ENCODE measurements around the gene PPP1R9B.

Gene PPP1R9B

DNA sequence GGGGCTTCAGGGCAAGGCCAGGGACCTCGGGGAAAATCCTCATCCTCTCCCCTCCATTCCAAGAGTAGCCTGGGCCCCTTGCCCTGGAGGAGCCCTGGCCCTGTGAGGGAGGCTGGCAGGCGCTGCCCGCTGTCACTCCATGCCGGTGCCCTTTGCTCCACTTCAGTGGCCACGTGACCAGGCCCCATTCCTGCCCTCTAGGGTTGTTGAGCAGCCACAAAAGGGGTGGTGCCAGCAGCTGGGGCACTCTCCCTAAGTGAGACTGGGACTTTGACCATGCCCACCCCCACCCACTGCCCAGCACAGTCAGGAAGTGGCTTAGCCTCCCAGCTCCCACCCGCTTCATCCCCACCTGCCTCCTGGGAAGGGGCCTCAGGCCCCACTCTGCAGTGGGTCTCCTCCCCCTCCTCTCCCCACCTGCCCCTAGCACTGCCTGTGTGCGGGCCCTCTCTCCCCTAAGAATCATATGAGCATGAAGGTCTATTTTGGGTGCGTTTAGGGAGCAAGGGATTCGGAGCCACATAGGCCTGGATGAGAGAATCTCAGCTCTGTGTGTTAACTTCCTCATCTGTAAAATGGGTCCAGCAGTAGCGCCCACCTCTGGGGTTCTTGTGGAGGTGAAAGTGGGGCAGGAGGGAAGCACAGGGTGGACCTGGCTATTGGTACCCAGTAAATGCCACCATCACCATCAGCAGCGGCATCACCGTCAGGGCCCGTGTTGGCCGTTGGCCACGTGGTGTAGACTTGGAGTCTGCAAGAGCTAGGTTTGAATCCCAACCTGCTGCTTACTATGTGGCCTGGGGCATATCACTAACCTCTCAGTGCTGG lies 48.1 kb downstream of the PPP1R9B start:
- TF ChIP-seq, protein P1, sequence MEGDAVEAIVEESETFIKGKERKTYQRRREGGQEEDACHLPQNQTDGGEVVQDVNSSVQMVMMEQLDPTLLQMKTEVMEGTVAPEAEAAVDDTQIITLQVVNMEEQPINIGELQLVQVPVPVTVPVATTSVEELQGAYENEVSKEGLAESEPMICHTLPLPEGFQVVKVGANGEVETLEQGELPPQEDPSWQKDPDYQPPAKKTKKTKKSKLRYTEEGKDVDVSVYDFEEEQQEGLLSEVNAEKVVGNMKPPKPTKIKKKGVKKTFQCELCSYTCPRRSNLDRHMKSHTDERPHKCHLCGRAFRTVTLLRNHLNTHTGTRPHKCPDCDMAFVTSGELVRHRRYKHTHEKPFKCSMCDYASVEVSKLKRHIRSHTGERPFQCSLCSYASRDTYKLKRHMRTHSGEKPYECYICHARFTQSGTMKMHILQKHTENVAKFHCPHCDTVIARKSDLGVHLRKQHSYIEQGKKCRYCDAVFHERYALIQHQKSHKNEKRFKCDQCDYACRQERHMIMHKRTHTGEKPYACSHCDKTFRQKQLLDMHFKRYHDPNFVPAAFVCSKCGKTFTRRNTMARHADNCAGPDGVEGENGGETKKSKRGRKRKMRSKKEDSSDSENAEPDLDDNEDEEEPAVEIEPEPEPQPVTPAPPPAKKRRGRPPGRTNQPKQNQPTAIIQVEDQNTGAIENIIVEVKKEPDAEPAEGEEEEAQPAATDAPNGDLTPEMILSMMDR (IDR thresholded peaks at IDR 0.05), result no peak
- peak overlapping the region; percentile 33 for H3K4me3 ChIP-seq
- DNase-seq (ENCODE audit: low spot score), result peak; percentile 90
- peak overlapping the region; percentile 74 to 89 for H3K27ac ChIP-seq

GRCh38 chr17:50101346-50102163 lies 48.9 kb downstream of the PPP1R9B start:
- H3K4me3 ChIP-seq, result peak overlapping the region; percentile 33
- TF ChIP-seq, protein P1 (IDR thresholded peaks at IDR 0.05), result no peak
- DNase-seq (ENCODE audit: low spot score), result no peak
- peak overlapping the region; percentile 74 to 89 for H3K27ac ChIP-seq

GRCh38 chr17:50100921-50101345 lies 49.5 kb downstream of the PPP1R9B start:
- H3K27ac ChIP-seq, result peak overlapping the region; percentile 74 to 89
- DNase-seq (ENCODE audit: low spot score), result no peak
- TF ChIP-seq, protein P1 (IDR thresholded peaks at IDR 0.05), result no peak
- peak overlapping the region; percentile 33 for H3K4me3 ChIP-seq

GRCh38 chr17:50100480-50100883 lies 50.0 kb downstream of the PPP1R9B start:
- no peak for DNase-seq (ENCODE audit: low spot score)
- H3K4me3 ChIP-seq, result no peak overlapping the region
- TF ChIP-seq, protein P1 (IDR thresholded peaks at IDR 0.05), result no peak
- peak overlapping the region; percentile 58 to 89 for H3K27ac ChIP-seq

DNA sequence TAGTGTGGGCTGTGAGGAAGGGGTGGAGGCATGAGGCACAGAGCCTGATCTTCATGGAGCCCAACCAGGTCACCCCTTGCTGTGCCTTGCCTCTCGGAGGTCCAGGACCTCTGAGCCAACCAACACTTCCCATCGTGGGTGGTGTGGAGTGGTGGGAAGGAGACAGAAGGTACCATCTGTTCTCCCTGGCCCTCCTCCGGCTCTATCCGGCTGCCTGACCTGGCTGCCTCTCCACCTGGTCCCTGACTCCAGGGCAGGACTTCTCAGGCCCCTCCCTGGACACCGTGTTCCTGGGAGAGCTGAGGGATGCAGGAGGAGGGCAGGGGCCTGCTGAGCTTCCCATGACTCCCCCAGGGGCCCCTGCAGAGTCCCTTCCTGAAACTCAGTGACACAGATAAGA lies 51.5 kb downstream of the PPP1R9B start:
- Histone ChIP-seq H3K27ac (peak overlapping the region; percentile 18 to 32), H3K4me3 (no peak overlapping the region)
- TF ChIP-seq, protein P1 (IDR thresholded peaks at IDR 0.05), result no peak
- no peak for DNase-seq (ENCODE audit: low spot score)

GRCh38 chr17:50098583-50098982 lies 51.9 kb downstream of the PPP1R9B start:
- Histone ChIP-seq H3K4me3 (no peak overlapping the region), H3K27ac (peak overlapping the region; percentile 18 to 32)
- TF ChIP-seq, protein P1 (IDR thresholded peaks at IDR 0.05), result no peak
- no peak for DNase-seq (ENCODE audit: low spot score)
